WTC11 (cell line): Measurements from ENCODE around the gene LBX1. TPM values are rescaled to one million over a fixed set of nuclear protein-coding genes. Genes with fewer than 3 reads are reported as not detected.

Experiments used
- ATAC-seq: fragments of 200-7000 bp; cut with Tn5 transposase; 2 replicates; pipeline ENCODE4 v1.10.0; 2021; ENCODE audit warnings: mild to moderate bottlenecking, moderate library complexity
- CTCF ChIA-PET: fragments of 300-600 bp; sonication (Branson Sonifier 250); formaldehyde crosslinking; loops from one replicate; lab custom pipeline; 2021; ENCODE audit warnings: antibody characterized with exemption; lab: Charles Lee
- POLR2A ChIA-PET: fragments of 350-600 bp; sonication (Branson Sonifier 250); formaldehyde crosslinking; loops from one replicate; lab custom pipeline; 2021; ENCODE audit warnings: antibody characterized with exemption; lab: Charles Lee
- DNase-seq: peaks from one replicate; pipeline ENCODE4 v3.0.0; 2021; ENCODE audit warnings: low spot score
- H3K27ac Mint-ChIP-seq: 2 replicates; pipeline ENCODE4 v1.8.0; 2021; ENCODE audit warnings: mixed read lengths
- H3K27me3 Mint-ChIP-seq: 2 replicates; pipeline ENCODE4 v1.8.0; 2021; ENCODE audit warnings: low read depth, mild to moderate bottlenecking, moderate library complexity, mixed read lengths
- H3K36me3 Mint-ChIP-seq: 2 replicates; pipeline ENCODE4 v1.8.0; 2021; ENCODE audit warnings: mixed read lengths
- H3K4me1 Mint-ChIP-seq: 2 replicates; pipeline ENCODE4 v1.8.0; 2022; ENCODE audit warnings: mixed read lengths
- H3K4me3 Mint-ChIP-seq: 2 replicates; pipeline ENCODE4 v1.8.0; 2021; ENCODE audit warnings: mild to moderate bottlenecking, moderate library complexity, mixed read lengths
- H3K9me3 Mint-ChIP-seq: 2 replicates; pipeline ENCODE4 v1.8.0; 2021; ENCODE audit warnings: mixed read lengths
- AFF4 ChIP-seq: sonication (generic); formaldehyde crosslinking; IDR thresholded peaks from 2 replicates; pipeline ENCODE4 v1.8.1; 2023; ENCODE audit warnings: mild to moderate bottlenecking, missing genetic modification reagents, borderline replicate concordance
- CTCF ChIP-seq: fragments of 200-600 bp; IDR thresholded peaks from 2 replicates; pipeline ENCODE4 v1.8.0; 2022; ENCODE audit warnings: antibody characterized with exemption
- E2F1 ChIP-seq: sonication (generic); formaldehyde crosslinking; IDR thresholded peaks from 2 replicates; pipeline ENCODE4 v1.8.0; 2022; ENCODE audit warnings: mild to moderate bottlenecking, missing genetic modification reagents
- E2F4 ChIP-seq: sonication (generic); formaldehyde crosslinking; IDR thresholded peaks from 2 replicates; pipeline ENCODE4 v1.8.1; 2022; ENCODE audit warnings: low read depth, mild to moderate bottlenecking, moderate library complexity, missing genetic modification reagents, borderline replicate concordance
- ESRRA ChIP-seq: sonication (generic); formaldehyde crosslinking; IDR thresholded peaks from 2 replicates; pipeline ENCODE4 v1.8.1; 2022; ENCODE audit warnings: mild to moderate bottlenecking, missing genetic modification reagents, borderline replicate concordance
- GABPB1 ChIP-seq: sonication (generic); formaldehyde crosslinking; IDR thresholded peaks from 2 replicates; pipeline ENCODE4 v1.8.1; 2023; ENCODE audit warnings: mild to moderate bottlenecking, missing genetic modification reagents
- GRHL2 ChIP-seq: fragments of 250-450 bp; sonication (Bioruptor Pico); IDR thresholded peaks from 2 replicates; pipeline ENCODE4 v1.8.0; 2022; ENCODE audit warnings: mild to moderate bottlenecking, moderate library complexity; ENCODE audit not compliant: insufficient replicate concordance, severe bottlenecking
- MXD4 ChIP-seq: fragments of 250-450 bp; sonication (Bioruptor Pico); IDR thresholded peaks from 2 replicates; pipeline ENCODE4 v1.8.0; 2021; ENCODE audit warnings: mild to moderate bottlenecking, moderate library complexity, borderline replicate concordance
- NFATC4 ChIP-seq: fragments of 250-450 bp; sonication (Bioruptor Pico); IDR thresholded peaks from 2 replicates; pipeline ENCODE4 v1.9.0; 2021; ENCODE audit warnings: mild to moderate bottlenecking
- NR2C2 ChIP-seq: sonication (generic); formaldehyde crosslinking; IDR thresholded peaks from 2 replicates; pipeline ENCODE4 v1.8.0; 2022; ENCODE audit warnings: mild to moderate bottlenecking, missing genetic modification reagents
- RELA ChIP-seq: sonication (generic); formaldehyde crosslinking; IDR thresholded peaks from 2 replicates; pipeline ENCODE4 v1.8.1; 2022; ENCODE audit warnings: missing genetic modification reagents, mild to moderate bottlenecking, borderline replicate concordance
- TEAD1 ChIP-seq: sonication (generic); formaldehyde crosslinking; IDR thresholded peaks from 2 replicates; pipeline ENCODE4 v1.8.0; 2022; ENCODE audit warnings: mild to moderate bottlenecking, missing genetic modification reagents
- ZBTB21 ChIP-seq: sonication (generic); formaldehyde crosslinking; IDR thresholded peaks from 2 replicates; pipeline ENCODE4 v1.8.1; 2023; ENCODE audit warnings: mild to moderate bottlenecking, missing genetic modification reagents, borderline replicate concordance
- ZNF219 ChIP-seq: sonication (generic); formaldehyde crosslinking; IDR thresholded peaks from 2 replicates; pipeline ENCODE4 v1.8.0; 2023; ENCODE audit warnings: missing genetic modification reagents, mild to moderate bottlenecking, borderline replicate concordance
- total RNA-seq: library from RNA; stranded (reverse); gene quantifications from 3 replicates; pipeline ENCODE4 v1.2.3, GENCODE V29; 2021
- TF ChIP-seq, protein P1 (sequence below): sonication (generic); formaldehyde crosslinking; IDR thresholded peaks from 2 replicates; pipeline ENCODE4 v1.8.0; 2022; ENCODE audit warnings: missing genetic modification reagents
- TF ChIP-seq, protein P2 (sequence below): sonication (generic); formaldehyde crosslinking; IDR thresholded peaks from 2 replicates; pipeline ENCODE4 v1.8.1; 2023; ENCODE audit warnings: mild to moderate bottlenecking, moderate library complexity, missing genetic modification reagents

LBX1 gene
- total RNA-seq, 1 experiment from 2014 or later: not detected

DNA sequence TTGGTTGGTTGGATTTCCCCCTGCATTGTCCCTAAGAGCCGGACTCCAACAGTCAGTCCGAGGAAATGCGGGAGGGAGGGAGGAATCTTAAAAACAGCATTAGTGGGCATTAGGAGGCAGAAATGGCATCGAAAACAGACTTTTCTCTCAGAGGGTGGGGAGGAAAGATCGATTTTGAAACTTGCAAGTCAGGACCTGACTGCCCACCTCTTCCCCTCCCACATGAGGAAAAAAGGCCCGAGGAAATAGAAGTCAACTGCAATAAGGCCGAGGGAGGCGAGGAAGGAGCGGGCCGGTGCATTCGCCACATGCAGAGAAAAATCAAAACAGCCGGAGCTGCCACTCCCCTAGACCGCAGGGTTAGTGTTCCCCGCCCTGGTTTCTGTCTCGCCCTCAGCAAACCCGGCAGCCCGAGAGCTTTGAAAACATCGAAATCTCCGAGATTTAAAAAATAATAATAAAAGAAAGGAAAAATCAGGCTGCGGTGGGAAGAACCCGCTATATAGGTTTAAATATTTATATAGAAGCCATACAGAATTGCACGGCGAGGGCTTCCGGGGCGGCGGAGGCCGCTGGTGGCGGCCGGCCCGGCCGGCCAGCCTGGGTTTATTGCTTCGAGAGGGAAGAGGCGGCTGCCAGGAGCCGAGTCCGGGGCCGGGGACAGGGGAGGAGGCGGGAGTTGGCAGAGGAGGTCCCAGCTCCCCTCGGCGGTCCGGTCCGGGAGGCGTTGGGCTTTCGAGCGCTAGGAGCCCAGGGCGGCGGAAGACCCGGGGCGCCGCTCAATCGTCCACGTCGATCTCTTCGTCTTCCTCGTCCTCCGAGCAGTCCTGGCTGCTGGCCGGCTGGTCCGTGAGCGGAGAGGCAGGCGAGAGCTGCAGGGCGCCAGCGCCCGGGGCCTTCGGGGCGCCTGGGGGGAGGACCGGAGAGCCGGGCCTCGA is 2.5 kb downstream of the LBX1 start:
- Mint-ChIP-seq H3K27ac (no peak overlapping the region), H3K9me3 (no peaks in the 10 kb centered on the region), H3K36me3 (no peaks in the 10 kb centered on the region), H3K4me3 (peak overlapping the region; percentile 33), H3K4me1 (peaks cover 56% of the 10 kb centered on the region), H3K27me3 (peaks cover 96% of the 10 kb centered on the region)
- TF ChIP-seq ZBTB21 (CRISPR knock-in tag): no peak
- TF ChIP-seq, protein P1, sequence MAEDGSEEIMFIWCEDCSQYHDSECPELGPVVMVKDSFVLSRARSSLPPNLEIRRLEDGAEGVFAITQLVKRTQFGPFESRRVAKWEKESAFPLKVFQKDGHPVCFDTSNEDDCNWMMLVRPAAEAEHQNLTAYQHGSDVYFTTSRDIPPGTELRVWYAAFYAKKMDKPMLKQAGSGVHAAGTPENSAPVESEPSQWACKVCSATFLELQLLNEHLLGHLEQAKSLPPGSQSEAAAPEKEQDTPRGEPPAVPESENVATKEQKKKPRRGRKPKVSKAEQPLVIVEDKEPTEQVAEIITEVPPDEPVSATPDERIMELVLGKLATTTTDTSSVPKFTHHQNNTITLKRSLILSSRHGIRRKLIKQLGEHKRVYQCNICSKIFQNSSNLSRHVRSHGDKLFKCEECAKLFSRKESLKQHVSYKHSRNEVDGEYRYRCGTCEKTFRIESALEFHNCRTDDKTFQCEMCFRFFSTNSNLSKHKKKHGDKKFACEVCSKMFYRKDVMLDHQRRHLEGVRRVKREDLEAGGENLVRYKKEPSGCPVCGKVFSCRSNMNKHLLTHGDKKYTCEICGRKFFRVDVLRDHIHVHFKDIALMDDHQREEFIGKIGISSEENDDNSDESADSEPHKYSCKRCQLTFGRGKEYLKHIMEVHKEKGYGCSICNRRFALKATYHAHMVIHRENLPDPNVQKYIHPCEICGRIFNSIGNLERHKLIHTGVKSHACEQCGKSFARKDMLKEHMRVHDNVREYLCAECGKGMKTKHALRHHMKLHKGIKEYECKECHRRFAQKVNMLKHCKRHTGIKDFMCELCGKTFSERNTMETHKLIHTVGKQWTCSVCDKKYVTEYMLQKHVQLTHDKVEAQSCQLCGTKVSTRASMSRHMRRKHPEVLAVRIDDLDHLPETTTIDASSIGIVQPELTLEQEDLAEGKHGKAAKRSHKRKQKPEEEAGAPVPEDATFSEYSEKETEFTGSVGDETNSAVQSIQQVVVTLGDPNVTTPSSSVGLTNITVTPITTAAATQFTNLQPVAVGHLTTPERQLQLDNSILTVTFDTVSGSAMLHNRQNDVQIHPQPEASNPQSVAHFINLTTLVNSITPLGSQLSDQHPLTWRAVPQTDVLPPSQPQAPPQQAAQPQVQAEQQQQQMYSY: peak; percentile 41; the same call in 1 of the 2 replicates
- TF ChIP-seq ZNF219 (CRISPR knock-in tag): no peak
- TF ChIP-seq AFF4: no peak
- no peak for TF ChIP-seq RELA (CRISPR knock-in tag)
- DNase-seq: peak; percentile 48
- ATAC-seq: no peak
- ChIA-PET CTCF (interaction anchor here (0.7 to 4.1 kb wide), 10 partner anchors 9 to 66 kb away, joined by 3 to 31 read pairs (median 6); no protein-coding TSS in a partner anchor), POLR2A (no interaction called here)

DNA sequence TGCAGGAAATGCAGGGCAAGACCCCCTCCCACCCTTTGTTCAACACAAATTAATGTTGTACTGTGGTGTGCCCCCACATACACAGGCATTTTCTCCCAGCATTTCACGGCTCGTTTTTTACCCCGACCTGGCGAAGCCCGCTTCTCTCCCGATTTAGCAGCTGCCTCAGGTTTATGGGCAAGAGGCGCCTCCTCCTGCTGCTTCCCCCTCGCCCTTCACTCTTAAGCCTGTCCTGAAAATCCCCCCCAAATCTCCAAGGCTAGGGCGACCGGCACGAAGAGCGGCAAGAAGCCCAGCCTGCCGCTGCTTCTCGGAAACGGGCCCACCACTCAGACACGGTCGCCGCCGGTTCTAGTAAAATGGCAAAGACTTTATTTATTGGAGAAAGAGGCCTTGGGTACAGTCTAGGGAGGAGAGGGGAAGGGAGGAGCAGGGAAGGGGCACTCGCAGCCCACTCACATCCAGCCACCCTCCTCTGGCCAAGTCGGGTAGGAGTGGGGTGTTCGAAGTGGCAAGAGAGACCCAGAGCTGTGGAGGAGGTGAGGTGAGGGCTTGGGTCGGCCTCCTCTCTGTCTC is 3.3 kb downstream of the LBX1 start:
- H3K27me3 Mint-ChIP-seq: peaks cover 96% of the 10 kb centered on the region
- H3K27ac Mint-ChIP-seq: no peak overlapping the region
- ATAC-seq (no peak), DNase-seq (no peak)
- ChIA-PET POLR2A (no interaction called here), CTCF (interaction anchor here (0.7 to 2.4 kb wide), 5 partner anchors 8 to 67 kb away, joined by 3 to 9 read pairs (median 5); no protein-coding TSS in a partner anchor)
- no peak for TF ChIP-seq E2F1 (CRISPR knock-in tag)
- TF ChIP-seq NFATC4 (CRISPR knock-in tag): no peak
- TF ChIP-seq ZBTB21 (CRISPR knock-in tag): no peak
- no peak for TF ChIP-seq RELA (CRISPR knock-in tag)
- no peak for TF ChIP-seq ESRRA (CRISPR knock-in tag)
- no peak for TF ChIP-seq GRHL2 (CRISPR knock-in tag)
- TF ChIP-seq NR2C2 (CRISPR knock-in tag): no peak
- TF ChIP-seq CTCF: no peak
- no peak for TF ChIP-seq E2F4 (CRISPR knock-in tag)
- TF ChIP-seq TEAD1 (CRISPR knock-in tag): no peak
- TF ChIP-seq GABPB1 (CRISPR knock-in tag): no peak
- no peak for TF ChIP-seq MXD4 (CRISPR knock-in tag)
- TF ChIP-seq, protein P2, sequence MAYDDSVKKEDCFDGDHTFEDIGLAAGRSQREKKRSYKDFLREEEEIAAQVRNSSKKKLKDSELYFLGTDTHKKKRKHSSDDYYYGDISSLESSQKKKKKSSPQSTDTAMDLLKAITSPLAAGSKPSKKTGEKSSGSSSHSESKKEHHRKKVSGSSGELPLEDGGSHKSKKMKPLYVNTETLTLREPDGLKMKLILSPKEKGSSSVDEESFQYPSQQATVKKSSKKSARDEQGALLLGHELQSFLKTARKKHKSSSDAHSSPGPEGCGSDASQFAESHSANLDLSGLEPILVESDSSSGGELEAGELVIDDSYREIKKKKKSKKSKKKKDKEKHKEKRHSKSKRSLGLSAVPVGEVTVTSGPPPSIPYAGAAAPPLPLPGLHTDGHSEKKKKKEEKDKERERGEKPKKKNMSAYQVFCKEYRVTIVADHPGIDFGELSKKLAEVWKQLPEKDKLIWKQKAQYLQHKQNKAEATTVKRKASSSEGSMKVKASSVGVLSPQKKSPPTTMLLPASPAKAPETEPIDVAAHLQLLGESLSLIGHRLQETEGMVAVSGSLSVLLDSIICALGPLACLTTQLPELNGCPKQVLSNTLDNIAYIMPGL (CRISPR knock-in tag): no peak
- H3K36me3 Mint-ChIP-seq: no peaks in the 10 kb centered on the region
- peaks cover 58% of the 10 kb centered on the region for H3K4me1 Mint-ChIP-seq
- H3K9me3 Mint-ChIP-seq: no peaks in the 10 kb centered on the region
- H3K4me3 Mint-ChIP-seq: peak overlapping the region; percentile 52
